Gastrocnemius medialis (tissue), 4 donors: ENCODE measurements around the gene GIT1.

Source experiments
- CTCF ChIP-seq, 5 experiments: fragments of 450-650 bp in 3 of 5; fragments of 200-600 bp in 2 of 5; sonication (generic) in 2 of 5; IDR thresholded peaks in 4 of 5; conservative IDR thresholded peaks in 1 of 5; 1 replicate in 4 of 5; 2 replicates in 1 of 5; pipeline ENCODE4 v1.5.1; 2016 to 2019; ENCODE audit warnings: antibody characterized with exemption in 5 of 5, mild to moderate bottlenecking in 3 of 5, moderate library complexity in 3 of 5
- POLR2A ChIP-seq, 2 donors: fragments of 450-650 bp; IDR thresholded peaks; one replicate each; pipeline ENCODE4 v1.6.1; 2017; ENCODE audit warnings: antibody characterized with exemption in 2 of 2, mild to moderate bottlenecking in 2 of 2, moderate library complexity in 2 of 2

- TF ChIP-seq CTCF (IDR thresholded peaks at IDR 0.05 in 4 of 5, conservative IDR thresholded peaks at IDR 0.05 in 1 of 5): no peak
- TF ChIP-seq POLR2A (IDR thresholded peaks at IDR 0.05): no peak
These were observed 2.6 kb downstream of the GIT1 start for GRCh38 chr17:29586676-29587469.
